ENCODE data around the gene PHACTR3. TPM values are rescaled to one million over a fixed set of nuclear protein-coding genes. Genes with fewer than 3 reads are reported as not detected.
A peak's percentile ranks its signal among the peaks of the same experiment; 100 is the strongest.

The PHACTR3 gene
- polyA plus RNA-seq, 1 donor, result 8.3 TPM

DNA sequence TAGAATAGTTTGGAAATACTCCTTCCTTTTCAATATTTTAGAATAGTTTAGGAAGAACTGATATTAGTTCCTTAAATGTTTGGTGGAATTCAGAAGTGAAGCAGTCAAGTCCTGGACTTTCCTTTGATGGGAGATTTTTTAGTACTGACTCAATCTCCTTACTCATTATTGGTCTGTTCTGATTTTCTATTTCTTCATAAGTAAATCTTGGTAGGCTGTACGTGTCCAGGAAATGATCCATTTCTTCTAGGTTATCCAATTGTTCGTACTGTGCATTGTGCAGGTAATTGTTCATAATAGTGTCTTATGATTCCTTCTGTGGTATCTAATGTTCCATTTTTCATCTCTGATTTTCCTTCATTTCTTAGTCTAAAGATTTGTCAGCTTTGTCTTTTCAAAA, 190.2 kb downstream of the PHACTR3 start:
- Histone ChIP-seq H3K4me3 (ENCODE audit: low read length) (no peak overlapping the region), H3K27ac (ENCODE audit: low read length) (no peak overlapping the region), H3K4me1 (ENCODE audit: control insufficient read depth, insufficient read depth, low read length) (no peaks in the 10 kb centered on the region), H3K27me3 (ENCODE audit: control insufficient read depth, insufficient read depth, low read length) (peaks cover 4% of the 10 kb centered on the region), H3K9me3 (ENCODE audit: control insufficient read depth, low read depth, low read length) (peaks cover 8% of the 10 kb centered on the region), H3K36me3 (ENCODE audit: control insufficient read depth, insufficient read depth, low read length) (no peaks in the 10 kb centered on the region)
- 100% methylated on average over 2 of the region's 2 CpGs for WGBS (ENCODE audit: insufficient coverage, low lambda C conversion rate)
- no peak for DNase-seq

DNA sequence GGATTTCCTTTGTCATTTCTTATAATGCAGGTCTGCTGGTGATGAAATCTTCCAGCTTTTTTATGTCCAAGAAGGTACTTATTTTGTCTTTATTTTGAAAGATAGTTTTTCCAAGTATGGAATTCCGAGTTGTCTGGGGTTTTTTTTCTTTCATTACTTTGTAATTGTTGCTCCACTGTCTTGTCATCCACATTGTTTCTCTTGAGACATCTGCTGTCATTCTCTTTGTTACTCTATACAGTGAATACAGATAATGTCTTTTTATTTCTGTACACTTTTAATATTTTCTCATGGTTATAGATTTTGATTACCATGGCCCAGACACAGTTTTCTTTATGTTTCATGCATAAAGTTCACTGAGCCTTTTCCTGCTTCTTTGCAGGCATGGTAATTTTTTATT, 196.0 kb downstream of the PHACTR3 start:
- no peak for DNase-seq
- no peak overlapping the region for H3K27ac ChIP-seq (ENCODE audit: low read length)
- 33% methylated on average over 1 of the region's 1 CpG for WGBS (ENCODE audit: insufficient coverage, low lambda C conversion rate)
- no peaks in the 10 kb centered on the region for H3K36me3 ChIP-seq (ENCODE audit: control insufficient read depth, insufficient read depth, low read length)
- no peak overlapping the region for H3K4me3 ChIP-seq (ENCODE audit: low read length)
- peaks cover 3% of the 10 kb centered on the region for H3K27me3 ChIP-seq (ENCODE audit: control insufficient read depth, insufficient read depth, low read length)
- no peaks in the 10 kb centered on the region for H3K4me1 ChIP-seq (ENCODE audit: control insufficient read depth, insufficient read depth, low read length)
- peaks cover 11% of the 10 kb centered on the region for H3K9me3 ChIP-seq (ENCODE audit: control insufficient read depth, low read depth, low read length)

DNA sequence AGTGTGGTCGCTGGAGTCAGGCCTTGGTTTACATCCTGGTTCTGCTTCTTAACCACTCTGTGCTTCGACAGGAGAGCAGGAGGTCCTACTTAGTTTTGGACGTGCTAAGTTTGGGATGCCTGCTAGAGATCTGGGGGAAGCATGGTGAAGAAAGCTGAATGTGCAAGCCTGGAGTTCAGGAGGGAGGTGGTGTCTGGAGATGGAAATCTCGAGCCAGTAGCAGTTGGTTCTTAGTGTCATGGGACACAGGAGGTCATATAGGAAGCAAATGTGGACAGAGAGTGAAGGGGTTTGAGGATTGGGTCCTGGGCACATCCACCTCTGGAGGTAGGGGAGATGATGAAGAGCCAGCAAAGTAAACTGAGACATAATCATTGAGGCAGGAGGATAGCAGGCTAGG, 197.7 kb downstream of the PHACTR3 start:
- no peaks in the 10 kb centered on the region for H3K36me3 ChIP-seq (ENCODE audit: control insufficient read depth, insufficient read depth, low read length)
- DNase-seq, result no peak
- H3K4me3 ChIP-seq (ENCODE audit: low read length), result no peak overlapping the region
- WGBS (ENCODE audit: insufficient coverage, low lambda C conversion rate), result 100% methylated on average over 1 of the region's 4 CpGs
- no peaks in the 10 kb centered on the region for H3K4me1 ChIP-seq (ENCODE audit: control insufficient read depth, insufficient read depth, low read length)
- H3K27me3 ChIP-seq (ENCODE audit: control insufficient read depth, insufficient read depth, low read length), result peaks cover 3% of the 10 kb centered on the region
- H3K27ac ChIP-seq (ENCODE audit: low read length), result no peak overlapping the region
- H3K9me3 ChIP-seq (ENCODE audit: control insufficient read depth, low read depth, low read length), result peaks cover 9% of the 10 kb centered on the region

DNA sequence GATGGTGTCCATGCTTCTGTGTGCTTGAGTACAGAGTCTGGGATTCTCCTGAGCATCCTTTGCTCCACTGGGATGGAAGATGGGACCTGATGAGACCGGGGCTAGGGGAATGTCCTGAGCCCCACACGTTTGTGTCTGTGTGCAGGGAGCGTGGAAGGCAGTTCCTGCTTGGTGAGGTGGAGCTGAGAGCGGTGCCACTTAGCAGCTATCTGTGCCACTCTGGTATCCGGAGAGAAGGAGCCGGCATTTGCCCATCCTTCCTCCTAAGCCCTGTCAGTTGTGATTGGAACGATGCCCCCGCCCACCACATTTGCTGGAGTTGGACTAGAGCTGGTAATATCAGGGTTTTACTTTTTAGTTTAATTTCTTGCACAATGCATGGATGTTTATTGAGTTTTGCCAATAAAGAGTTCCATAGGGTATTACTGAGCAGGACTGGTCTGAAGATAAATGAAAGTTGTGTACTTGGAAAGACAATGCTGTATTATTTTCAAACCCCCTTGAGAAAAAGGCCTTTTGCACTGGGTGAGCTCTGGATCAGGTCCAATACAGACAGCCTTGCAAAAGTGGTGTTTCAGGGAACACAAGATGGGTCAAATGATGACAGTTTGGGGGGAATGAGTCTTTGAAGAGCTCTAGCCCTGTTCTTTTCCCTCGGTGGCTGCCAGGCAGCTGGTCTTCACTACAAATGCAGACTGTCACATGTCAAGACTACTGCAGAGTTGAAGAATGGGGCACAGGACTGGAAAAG, 198.3 kb downstream of the PHACTR3 start:
- H3K27me3 ChIP-seq (ENCODE audit: control insufficient read depth, insufficient read depth, low read length), result peaks cover 3% of the 10 kb centered on the region
- H3K9me3 ChIP-seq (ENCODE audit: control insufficient read depth, low read depth, low read length), result peaks cover 4% of the 10 kb centered on the region
- H3K4me1 ChIP-seq (ENCODE audit: control insufficient read depth, insufficient read depth, low read length), result no peaks in the 10 kb centered on the region
- DNase-seq, result no peak
- no peaks in the 10 kb centered on the region for H3K36me3 ChIP-seq (ENCODE audit: control insufficient read depth, insufficient read depth, low read length)
- H3K4me3 ChIP-seq (ENCODE audit: low read length), result no peak overlapping the region
- H3K27ac ChIP-seq (ENCODE audit: low read length), result no peak overlapping the region
- no CpG with 5 or more reads among the region's 9 CpGs for WGBS (ENCODE audit: insufficient coverage, low lambda C conversion rate)

DNA sequence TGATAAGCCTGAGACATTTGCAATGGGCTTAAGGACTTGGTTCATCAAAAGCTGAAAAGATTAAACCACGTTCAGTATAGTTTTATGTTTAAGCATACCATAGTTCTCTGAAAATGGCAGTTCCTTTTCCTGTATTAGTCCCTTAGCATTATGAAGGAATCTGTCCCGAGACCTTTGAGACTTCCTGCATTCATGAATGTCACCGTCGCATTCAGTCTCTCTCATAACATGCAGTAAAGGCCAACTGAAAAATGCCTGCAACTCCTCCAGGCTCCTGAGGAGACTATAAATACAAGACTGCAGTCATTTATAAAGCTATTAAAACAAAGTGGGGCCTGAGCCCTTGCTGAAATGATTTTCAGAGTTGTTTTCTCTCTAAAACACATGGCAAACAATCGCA, 200.0 kb downstream of the PHACTR3 start:
- peaks cover 4% of the 10 kb centered on the region for H3K9me3 ChIP-seq (ENCODE audit: control insufficient read depth, low read depth, low read length)
- H3K36me3 ChIP-seq (ENCODE audit: control insufficient read depth, insufficient read depth, low read length), result no peaks in the 10 kb centered on the region
- no peak overlapping the region for H3K27ac ChIP-seq (ENCODE audit: low read length)
- H3K27me3 ChIP-seq (ENCODE audit: control insufficient read depth, insufficient read depth, low read length), result peaks cover 3% of the 10 kb centered on the region
- peak in 1 of 2 donors; percentile 33 for DNase-seq
- H3K4me1 ChIP-seq (ENCODE audit: control insufficient read depth, insufficient read depth, low read length), result no peaks in the 10 kb centered on the region
- 86% methylated on average over 1 of the region's 5 CpGs for WGBS (ENCODE audit: insufficient coverage, low lambda C conversion rate)
- no peak overlapping the region for H3K4me3 ChIP-seq (ENCODE audit: low read length)

DNA sequence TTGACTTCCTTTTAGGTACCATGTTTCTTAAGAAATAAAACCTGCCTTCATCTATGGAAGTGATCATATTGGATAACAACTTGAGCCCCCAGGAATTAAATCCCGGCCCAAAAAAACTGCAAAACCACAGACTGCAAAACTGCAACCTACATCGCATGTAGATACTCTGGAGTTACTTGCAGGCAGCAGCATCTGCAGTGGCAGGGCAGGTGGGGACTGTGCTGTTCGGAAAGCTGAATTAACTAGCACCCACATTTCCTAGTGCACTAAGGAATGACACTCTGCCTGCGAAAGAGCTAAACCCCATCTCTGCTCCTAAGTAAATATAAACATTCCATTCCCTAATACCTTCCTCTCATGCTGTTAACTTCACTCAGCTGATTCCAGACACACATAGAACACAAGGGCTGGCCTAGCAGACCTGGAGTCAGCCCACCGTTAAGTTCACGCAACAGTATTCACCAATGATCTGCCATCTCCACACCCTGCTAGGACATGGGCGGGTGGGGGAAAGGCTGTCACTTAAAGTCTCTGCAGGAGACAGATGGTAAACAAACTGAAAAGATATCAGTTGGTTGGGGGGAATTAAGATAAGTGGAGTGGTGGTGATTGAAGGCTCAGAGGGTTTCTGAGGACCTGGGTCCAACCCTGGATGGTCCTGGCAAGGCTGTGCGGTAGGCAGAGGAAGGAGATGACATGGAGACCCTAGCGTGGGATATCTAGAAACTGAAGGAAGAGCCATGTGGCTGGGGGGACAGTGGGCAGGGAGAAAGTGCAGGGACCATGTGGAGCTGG, 200.7 kb downstream of the PHACTR3 start:
- no peaks in the 10 kb centered on the region for H3K9me3 ChIP-seq (ENCODE audit: control insufficient read depth, low read depth, low read length)
- no peak for DNase-seq
- H3K4me3 ChIP-seq (ENCODE audit: low read length), result no peak overlapping the region
- 100% methylated on average over 1 of the region's 9 CpGs for WGBS (ENCODE audit: insufficient coverage, low lambda C conversion rate)
- H3K36me3 ChIP-seq (ENCODE audit: control insufficient read depth, insufficient read depth, low read length), result no peaks in the 10 kb centered on the region
- peaks cover 3% of the 10 kb centered on the region for H3K27me3 ChIP-seq (ENCODE audit: control insufficient read depth, insufficient read depth, low read length)
- no peak overlapping the region for H3K27ac ChIP-seq (ENCODE audit: low read length)
- no peaks in the 10 kb centered on the region for H3K4me1 ChIP-seq (ENCODE audit: control insufficient read depth, insufficient read depth, low read length)

DNA sequence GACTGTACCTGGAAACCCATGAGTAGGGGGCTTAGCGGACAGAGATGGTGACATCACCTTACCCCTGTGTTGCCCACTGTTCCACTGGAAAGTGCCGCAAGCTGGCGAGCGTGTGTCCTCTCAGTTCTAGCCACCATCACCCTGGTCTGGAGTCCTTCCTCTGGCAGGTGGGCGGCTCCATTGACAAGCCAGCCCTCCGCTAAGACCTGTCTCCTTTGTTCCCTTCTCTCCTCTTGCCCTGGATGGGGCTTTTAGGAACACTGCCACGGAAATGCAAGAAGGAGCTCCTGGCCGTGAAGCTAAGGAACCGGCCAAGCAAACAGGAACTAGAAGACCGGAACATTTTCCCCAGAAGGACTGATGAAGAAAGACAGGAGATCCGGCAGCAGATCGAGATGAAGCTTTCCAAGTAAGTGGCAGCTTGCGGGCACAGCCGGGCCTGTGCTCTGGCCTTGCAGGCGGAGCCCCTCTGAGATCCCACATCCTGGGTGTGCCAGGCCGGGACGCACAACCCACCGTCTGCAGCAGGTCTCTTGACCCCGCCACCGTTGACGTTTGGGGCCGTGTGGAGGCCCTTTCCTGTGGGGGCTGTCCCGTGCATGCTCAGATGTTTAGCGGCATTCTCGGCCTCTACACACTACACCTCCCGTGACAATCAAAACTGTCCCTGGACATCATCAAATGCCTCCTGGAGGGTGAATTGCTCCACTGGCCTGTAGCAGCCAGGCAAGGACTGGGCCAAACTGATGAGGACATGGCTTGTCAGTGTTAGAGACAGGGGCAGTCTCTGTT, 201.6 kb downstream of the PHACTR3 start:
- WGBS (ENCODE audit: insufficient coverage, low lambda C conversion rate), result 93% methylated on average over 4 of the region's 26 CpGs
- no peak overlapping the region for H3K4me3 ChIP-seq (ENCODE audit: low read length)
- H3K9me3 ChIP-seq (ENCODE audit: control insufficient read depth, low read depth, low read length), result no peaks in the 10 kb centered on the region
- H3K27me3 ChIP-seq (ENCODE audit: control insufficient read depth, insufficient read depth, low read length), result peaks cover 3% of the 10 kb centered on the region
- no peak for DNase-seq
- no peaks in the 10 kb centered on the region for H3K4me1 ChIP-seq (ENCODE audit: control insufficient read depth, insufficient read depth, low read length)
- H3K36me3 ChIP-seq (ENCODE audit: control insufficient read depth, insufficient read depth, low read length), result no peaks in the 10 kb centered on the region
- no peak overlapping the region for H3K27ac ChIP-seq (ENCODE audit: low read length)

DNA sequence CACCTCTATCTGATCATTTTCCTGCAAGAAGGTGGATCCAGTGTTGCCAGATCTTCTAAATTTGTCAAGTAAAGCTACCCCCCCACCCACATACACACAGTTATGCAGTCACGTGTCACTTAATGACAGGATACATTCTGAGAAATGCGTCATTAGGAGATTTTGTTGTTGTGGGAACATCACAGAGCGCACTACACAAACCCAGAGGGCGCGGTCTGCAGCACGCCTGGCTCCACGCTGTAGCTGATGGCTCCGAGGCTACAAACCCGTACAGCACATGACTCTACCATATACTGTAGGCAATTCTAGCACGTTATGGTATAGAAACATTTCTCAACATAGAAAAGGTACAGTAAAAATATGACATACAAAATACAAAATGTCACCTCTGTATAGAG, 202.2 kb downstream of the PHACTR3 start:
- Histone ChIP-seq H3K36me3 (ENCODE audit: control insufficient read depth, insufficient read depth, low read length) (no peaks in the 10 kb centered on the region), H3K4me1 (ENCODE audit: control insufficient read depth, insufficient read depth, low read length) (no peaks in the 10 kb centered on the region), H3K27me3 (ENCODE audit: control insufficient read depth, insufficient read depth, low read length) (peaks cover 3% of the 10 kb centered on the region), H3K27ac (ENCODE audit: low read length) (no peak overlapping the region), H3K4me3 (ENCODE audit: low read length) (no peak overlapping the region), H3K9me3 (ENCODE audit: control insufficient read depth, low read depth, low read length) (no peaks in the 10 kb centered on the region)
- DNase-seq, result no peak
- no CpG with 5 or more reads among the region's 10 CpGs for WGBS (ENCODE audit: insufficient coverage, low lambda C conversion rate)

DNA sequence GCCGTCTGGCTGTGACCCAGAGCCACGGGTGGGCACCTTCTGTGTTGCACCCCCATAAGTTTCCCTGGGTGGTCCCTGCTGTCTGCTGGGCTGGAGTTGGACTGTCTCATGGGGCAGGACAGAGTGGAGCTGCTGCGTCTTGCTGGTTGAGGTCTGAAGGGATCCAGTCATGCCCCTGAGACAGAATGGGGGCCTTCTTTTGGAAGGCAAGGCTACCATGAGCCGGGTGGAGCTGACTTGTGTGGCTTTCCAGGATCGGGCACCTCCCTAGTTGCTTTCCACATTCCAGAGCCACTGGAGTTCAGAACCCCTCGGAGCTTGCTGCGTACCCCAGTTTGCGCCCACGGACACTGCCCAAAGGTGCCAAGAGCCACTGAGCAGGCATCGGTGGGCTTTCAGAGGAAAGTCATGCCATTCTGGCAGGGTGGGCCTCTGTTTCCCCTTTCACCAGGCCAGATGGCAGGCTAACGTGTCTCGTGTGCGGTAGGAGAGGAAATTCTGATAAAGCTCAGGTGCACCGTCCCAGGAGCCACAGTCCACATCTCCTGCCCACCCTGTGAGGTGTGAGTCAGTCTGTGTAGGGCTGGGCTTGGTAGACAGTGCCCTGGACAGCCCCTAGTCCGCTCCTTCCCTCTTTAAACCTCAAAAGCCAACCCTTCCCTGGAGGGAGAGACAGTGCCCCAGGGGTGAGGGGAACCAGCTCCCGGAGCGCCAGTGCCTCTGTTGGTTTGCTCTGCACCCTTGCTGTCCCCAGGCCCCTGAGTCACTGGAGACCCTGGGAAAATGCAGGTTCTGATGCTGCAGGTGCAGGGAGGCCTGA, 203.8 kb downstream of the PHACTR3 start:
- no peak overlapping the region for H3K27ac ChIP-seq (ENCODE audit: low read length)
- no CpG with 5 or more reads among the region's 17 CpGs for WGBS (ENCODE audit: insufficient coverage, low lambda C conversion rate)
- no peaks in the 10 kb centered on the region for H3K4me1 ChIP-seq (ENCODE audit: control insufficient read depth, insufficient read depth, low read length)
- DNase-seq, result no peak
- no peaks in the 10 kb centered on the region for H3K27me3 ChIP-seq (ENCODE audit: control insufficient read depth, insufficient read depth, low read length)
- no peak overlapping the region for H3K4me3 ChIP-seq (ENCODE audit: low read length)
- no peaks in the 10 kb centered on the region for H3K9me3 ChIP-seq (ENCODE audit: control insufficient read depth, low read depth, low read length)
- H3K36me3 ChIP-seq (ENCODE audit: control insufficient read depth, insufficient read depth, low read length), result no peaks in the 10 kb centered on the region
